GM19324 (cell line): ENCODE results near the gene PCDHGB5.
"Not testable (repeated sequence)": the region's sequence is repeated elsewhere in the genome, so short reads cannot be mapped to it uniquely, and the experiment has no call there.

Source experiments
- ATAC-seq: cut with Tn5 transposase; IDR thresholded peaks from one replicate; pipeline ENCODE4 v1.9.1; 2021; ENCODE audit warnings: mild to moderate bottlenecking, moderate library complexity; ENCODE audit not compliant: unreplicated experiment, low FRiP score

Gene PCDHGB5

GRCh38 chr5:141397756-141398551 is at the start of gene PCDHGB5:
PCDHGB5 (plus strand) TSS chr5:141397947; CDS start chr5:141398128, 181 bp downstream.
- ATAC-seq: not testable (repeated sequence)

DNA sequence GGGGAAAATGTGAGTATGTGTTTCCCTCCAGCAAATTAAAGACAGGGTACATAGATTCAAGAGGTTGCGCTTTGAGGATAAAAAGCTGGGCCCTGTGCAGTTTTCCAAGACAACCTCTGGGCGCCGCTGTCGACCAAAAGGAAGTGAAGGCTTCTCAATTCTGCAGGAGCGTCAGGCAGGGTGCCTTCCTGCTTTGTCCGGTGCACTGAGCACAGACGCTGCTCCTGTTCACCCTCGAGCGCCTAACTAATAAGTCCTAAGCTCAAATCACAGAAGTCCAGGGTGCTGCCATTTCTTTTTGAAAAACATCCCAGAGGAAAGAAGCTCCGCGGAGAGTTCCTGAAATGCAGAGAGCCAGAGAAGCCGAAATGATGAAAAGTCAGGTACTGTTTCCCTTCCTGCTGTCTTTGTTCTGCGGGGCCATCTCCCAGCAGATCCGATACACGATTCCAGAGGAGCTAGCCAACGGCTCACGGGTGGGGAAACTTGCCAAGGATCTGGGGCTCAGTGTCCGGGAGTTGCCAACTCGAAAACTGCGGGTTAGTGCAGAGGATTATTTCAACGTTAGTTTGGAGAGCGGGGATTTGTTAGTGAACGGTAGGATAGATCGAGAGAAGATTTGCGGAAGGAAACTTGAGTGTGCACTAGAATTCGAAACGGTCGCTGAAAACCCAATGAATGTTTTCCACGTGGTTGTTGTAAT is 47.7 kb upstream of the PCDHGB5 start, which contains the start of gene PCDHGB1:
PCDHGB1 (plus strand) TSS at position 183 of the 703 bp plus-strand sequence; CDS start at position 345, 162 bp downstream.
- no peak for ATAC-seq

GRCh38 chr5:141351591-141351990 is 46.2 kb upstream of the PCDHGB5 start:
- ATAC-seq: no peak

GRCh38 chr5:141354900-141355469 is 42.8 kb upstream of the PCDHGB5 start, which contains the start of gene PCDHGA4:
PCDHGA4 (plus strand) TSS chr5:141355021; CDS start chr5:141355108, 87 bp downstream.
- ATAC-seq: no peak

DNA sequence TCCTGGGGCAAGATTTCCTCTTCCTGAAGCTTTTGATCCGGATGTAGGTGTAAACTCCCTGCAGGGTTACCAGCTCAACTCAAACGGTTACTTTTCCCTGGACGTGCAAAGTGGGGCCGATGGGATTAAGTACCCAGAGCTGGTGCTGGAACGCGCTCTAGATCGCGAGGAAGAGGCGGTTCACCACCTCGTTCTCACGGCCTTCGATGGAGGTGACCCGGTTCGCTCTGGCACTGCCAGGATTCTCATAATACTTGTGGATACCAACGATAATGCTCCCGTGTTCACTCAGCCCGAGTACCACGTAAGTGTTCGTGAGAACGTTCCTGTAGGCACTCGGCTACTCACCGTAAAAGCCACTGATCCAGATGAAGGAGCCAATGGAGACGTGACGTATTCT is 42.1 kb upstream of the PCDHGB5 start:
- no peak for ATAC-seq

GRCh38 chr5:141356133-141356532 is 41.6 kb upstream of the PCDHGB5 start:
- no peak for ATAC-seq

GRCh38 chr5:141356950-141357349 is 40.8 kb upstream of the PCDHGB5 start:
- ATAC-seq: no peak

- ATAC-seq: no peak
These were observed 37.8 kb upstream of the PCDHGB5 start, which contains the start of gene PCDHGB2 for GRCh38 chr5:141359790-141360426. PCDHGB2 (plus strand) TSS chr5:141359994; CDS start chr5:141360136, 142 bp downstream.

- ATAC-seq: no peak
These were observed 37.1 kb upstream of the PCDHGB5 start for GRCh38 chr5:141360685-141361084.

DNA sequence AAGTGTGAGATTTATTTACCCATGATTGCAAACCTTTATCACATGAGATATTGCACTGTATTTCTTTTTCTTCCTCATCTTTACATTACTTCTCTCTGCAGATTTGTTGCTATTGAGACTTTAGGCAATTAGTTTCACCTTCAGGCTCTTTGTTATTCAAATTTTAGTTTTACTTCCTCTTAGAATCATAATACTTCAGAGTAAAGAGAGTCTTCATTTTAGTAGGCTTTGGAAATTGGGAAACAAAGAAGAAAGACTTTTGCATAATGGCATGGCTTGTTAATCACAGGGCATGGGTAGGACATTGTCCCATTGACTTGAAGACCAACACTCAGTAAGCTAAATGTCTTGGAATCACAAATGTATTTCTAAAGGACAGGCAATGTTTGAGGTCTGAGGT is 35.0 kb upstream of the PCDHGB5 start:
- no peak for ATAC-seq

DNA sequence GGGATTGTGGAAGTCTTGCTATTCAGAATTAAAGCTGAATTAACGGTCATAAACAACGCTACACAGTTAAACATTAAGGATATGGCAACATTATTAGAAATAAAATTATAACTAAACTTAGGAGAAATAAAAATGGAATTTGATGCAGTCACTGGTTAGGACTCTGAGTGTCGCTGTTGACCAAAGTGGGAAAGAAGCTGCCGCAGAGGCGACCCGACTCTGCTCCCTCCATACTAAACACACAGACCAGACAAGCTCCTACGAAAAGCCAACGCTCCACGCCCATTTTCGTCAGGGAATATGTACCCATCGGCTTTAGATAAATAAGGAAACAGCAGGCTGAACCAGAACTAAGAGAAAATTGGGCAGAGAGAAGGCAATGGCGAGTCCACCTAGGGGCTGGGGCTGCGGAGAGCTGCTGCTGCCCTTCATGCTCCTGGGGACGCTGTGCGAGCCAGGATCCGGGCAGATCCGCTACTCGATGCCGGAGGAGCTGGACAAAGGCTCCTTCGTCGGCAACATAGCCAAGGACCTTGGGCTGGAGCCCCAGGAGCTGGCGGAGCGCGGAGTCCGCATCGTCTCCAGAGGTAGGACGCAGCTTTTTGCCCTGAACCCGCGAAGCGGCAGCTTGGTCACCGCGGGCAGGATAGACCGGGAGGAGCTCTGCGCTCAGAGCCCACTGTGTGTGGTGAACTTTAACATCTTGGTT is 33.6 kb upstream of the PCDHGB5 start, which contains the start of gene PCDHGA5:
PCDHGA5 (plus strand) TSS at position 211 of the 709 bp plus-strand sequence; CDS start at position 380, 169 bp downstream.
- no peak for ATAC-seq

GRCh38 chr5:141366016-141366896 is 31.5 kb upstream of the PCDHGB5 start:
- no peak for ATAC-seq

DNA sequence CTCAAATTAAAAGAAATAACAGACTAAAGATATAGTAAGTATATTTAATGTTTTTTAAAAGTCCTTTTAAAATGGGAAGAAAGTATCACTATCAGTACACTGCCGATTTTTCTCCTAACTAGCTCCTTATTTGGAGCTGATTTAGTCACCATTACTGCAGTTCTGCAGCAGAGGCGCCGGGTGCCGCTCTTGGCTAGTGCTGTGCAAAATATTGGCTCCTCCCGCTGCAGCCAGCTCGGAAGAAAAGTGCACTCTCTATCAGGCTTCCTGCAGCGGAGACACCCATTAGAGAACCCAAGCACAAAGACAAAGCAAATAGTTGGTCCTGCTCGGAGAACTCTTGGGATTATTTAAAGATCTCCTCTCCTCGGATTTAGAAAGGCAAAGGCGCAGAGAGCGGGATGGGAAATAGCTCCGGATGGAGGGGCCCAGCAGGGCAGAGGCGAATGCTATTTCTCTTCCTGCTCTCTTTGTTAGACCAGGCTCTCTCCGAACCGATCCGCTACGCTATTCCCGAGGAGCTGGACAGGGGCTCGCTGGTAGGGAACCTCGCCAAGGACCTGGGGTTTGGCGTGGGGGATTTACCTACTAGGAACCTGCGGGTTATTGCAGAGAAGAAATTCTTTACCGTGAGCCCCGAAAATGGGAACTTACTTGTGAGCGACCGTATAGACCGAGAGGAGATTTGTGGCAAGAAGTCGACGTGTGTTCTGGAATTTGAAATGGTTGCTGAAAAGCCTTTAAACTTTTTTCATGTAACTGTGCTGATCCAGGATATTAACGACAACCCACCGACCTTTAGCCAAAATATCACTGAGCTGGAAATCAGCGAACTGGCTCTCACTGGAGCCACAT is 27.5 kb upstream of the PCDHGB5 start, which contains the start of gene PCDHGB3:
PCDHGB3 (plus strand) TSS at position 249 of the 855 bp plus-strand sequence; CDS start at position 402, 153 bp downstream.
- ATAC-seq: no peak

DNA sequence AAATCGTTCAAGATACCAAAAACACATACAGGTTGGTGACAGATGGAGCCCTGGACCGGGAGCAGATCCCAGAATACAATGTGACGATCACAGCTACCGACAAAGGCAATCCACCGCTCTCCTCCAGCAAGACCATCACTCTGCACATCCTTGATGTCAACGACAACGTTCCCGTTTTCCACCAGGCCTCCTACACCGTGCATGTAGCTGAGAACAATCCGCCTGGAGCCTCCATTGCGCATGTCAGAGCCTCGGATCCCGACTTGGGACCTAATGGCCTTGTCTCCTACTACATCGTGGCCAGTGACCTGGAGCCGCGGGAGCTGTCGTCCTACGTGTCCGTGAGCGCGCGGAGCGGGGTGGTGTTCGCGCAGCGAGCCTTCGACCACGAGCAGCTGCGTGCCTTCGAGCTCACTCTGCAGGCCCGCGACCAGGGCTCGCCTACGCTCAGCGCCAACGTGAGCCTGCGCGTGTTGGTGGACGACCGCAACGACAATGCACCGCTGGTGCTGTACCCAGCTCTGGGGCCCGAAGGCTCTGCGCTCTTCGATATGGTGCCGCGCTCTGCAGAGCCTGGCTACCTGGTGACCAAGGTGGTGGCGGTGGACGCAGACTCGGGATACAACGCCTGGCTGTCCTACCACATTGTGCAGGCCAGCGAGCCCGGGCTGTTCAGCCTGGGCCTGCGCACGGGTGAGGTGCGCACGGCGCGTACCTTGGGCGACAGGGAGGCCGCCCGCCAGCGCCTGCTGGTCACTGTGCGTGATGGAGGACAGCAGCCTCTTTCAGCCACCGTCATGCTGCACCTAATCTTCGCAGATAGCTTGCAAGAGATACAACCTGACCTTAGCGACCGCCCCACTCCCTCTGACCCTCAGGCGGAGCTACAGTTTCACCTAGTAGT is 25.9 kb upstream of the PCDHGB5 start:
- ATAC-seq: no peak

DNA sequence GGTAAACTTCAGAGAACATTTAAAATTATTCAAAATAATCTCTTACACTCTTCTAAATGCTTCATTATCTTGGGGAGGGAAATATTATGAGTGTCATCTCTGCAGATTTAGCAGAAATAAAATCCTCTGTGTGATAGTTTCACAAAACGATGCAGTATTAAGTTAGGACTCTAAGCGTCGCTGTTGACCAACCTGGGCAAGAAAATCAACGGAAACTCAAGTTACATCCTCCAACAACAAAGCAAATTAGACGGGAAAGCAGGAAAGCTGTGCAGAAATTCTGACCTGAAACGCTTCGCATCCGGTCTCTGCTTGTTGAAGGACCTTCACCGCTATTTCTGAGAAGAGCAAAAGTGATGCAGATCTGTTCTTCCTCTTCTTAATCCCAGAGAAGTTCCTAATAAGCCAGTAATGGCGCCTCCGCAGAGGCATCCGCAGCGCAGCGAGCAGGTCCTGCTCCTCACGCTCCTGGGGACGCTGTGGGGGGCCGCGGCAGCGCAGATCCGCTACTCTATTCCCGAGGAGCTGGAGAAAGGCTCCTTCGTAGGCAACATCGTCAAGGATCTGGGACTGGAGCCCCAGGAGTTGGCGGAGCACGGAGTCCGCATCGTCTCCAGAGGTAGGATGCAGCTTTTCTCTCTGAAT is 24.0 kb upstream of the PCDHGB5 start, which contains the start of gene PCDHGA6:
PCDHGA6 (plus strand) TSS at position 219 of the 645 bp plus-strand sequence; CDS start at position 412, 193 bp downstream.
- ATAC-seq: no peak

GRCh38 chr5:141374627-141375026 is 23.1 kb upstream of the PCDHGB5 start:
- ATAC-seq: no peak
